Stimulated activated memory B cell treated with anti-CD40 and anti-IgM and Interleukin-4, amounts not matched to agents 10 μg/mL and 1 μg/mL and 100 μg/mL, for 72 hours (primary cell): ENCODE measurements around the gene GIPC3.
A peak's percentile ranks its signal among the peaks of the same experiment; 100 is the strongest.

Source experiments
- ATAC-seq: fragments of 150-1000 bp; cut with Tn5 transposase; 2 replicates; pipeline ENCODE4 v1.10.0; 2021
- H3K27ac Mint-ChIP-seq: one replicate; pipeline ENCODE4 v1.8.0; 2022; ENCODE audit warnings: mild to moderate bottlenecking, mixed read lengths
- H3K27me3 Mint-ChIP-seq: one replicate; pipeline ENCODE4 v1.8.0; 2022; ENCODE audit warnings: mixed read lengths
- H3K36me3 Mint-ChIP-seq: one replicate; pipeline ENCODE4 v1.8.0; 2022; ENCODE audit warnings: mixed read lengths
- H3K4me1 Mint-ChIP-seq: one replicate; pipeline ENCODE4 v1.8.0; 2022; ENCODE audit warnings: mixed read lengths
- H3K4me3 Mint-ChIP-seq: one replicate; pipeline ENCODE4 v1.8.0; 2022; ENCODE audit warnings: mild to moderate bottlenecking, moderate library complexity, mixed read lengths
- H3K9me3 Mint-ChIP-seq: one replicate; pipeline ENCODE4 v1.8.0; 2022; ENCODE audit warnings: mixed read lengths

The GIPC3 gene

GRCh38 chr19:3604987-3605343 is 19.7 kb downstream of the GIPC3 start:
- Mint-ChIP-seq H3K4me1 (peaks cover 15% of the 10 kb centered on the region), H3K27me3 (peaks cover 18% of the 10 kb centered on the region), H3K9me3 (peaks cover 4% of the 10 kb centered on the region), H3K27ac (no peak overlapping the region), H3K4me3 (no peak overlapping the region), H3K36me3 (no peaks in the 10 kb centered on the region)
- ATAC-seq, result peak; percentile 62

- H3K9me3 Mint-ChIP-seq, result peaks cover 4% of the 10 kb centered on the region
- H3K4me3 Mint-ChIP-seq, result no peak overlapping the region
- H3K27me3 Mint-ChIP-seq, result peaks cover 18% of the 10 kb centered on the region
- no peak for ATAC-seq
- H3K27ac Mint-ChIP-seq, result no peak overlapping the region
- H3K36me3 Mint-ChIP-seq, result no peaks in the 10 kb centered on the region
- peaks cover 15% of the 10 kb centered on the region for H3K4me1 Mint-ChIP-seq
Measured at GRCh38 chr19:3605361-3605760, 20.1 kb downstream of the GIPC3 start.

- Mint-ChIP-seq H3K27me3 (peaks cover 18% of the 10 kb centered on the region), H3K4me3 (no peak overlapping the region), H3K9me3 (peaks cover 4% of the 10 kb centered on the region), H3K27ac (no peak overlapping the region), H3K4me1 (peaks cover 15% of the 10 kb centered on the region), H3K36me3 (no peaks in the 10 kb centered on the region)
- ATAC-seq, result no peak
Measured at GRCh38 chr19:3605770-3606169, 20.5 kb downstream of the GIPC3 start.

- Mint-ChIP-seq H3K27me3 (peaks cover 18% of the 10 kb centered on the region), H3K4me1 (peaks cover 15% of the 10 kb centered on the region), H3K9me3 (peaks cover 4% of the 10 kb centered on the region), H3K27ac (no peak overlapping the region), H3K4me3 (no peak overlapping the region), H3K36me3 (no peaks in the 10 kb centered on the region)
- ATAC-seq, result peak; percentile 34
Measured at GRCh38 chr19:3606174-3606689, 21.0 kb downstream of the GIPC3 start.

GRCh38 chr19:3606690-3607289 is 21.5 kb downstream of the GIPC3 start, which contains the start of gene TBXA2R:
Gene TBXA2R, minus strand, starts transcription at chr19:3606875. Its CDS starts 6,241 bp downstream, at chr19:3600634.
- Mint-ChIP-seq H3K27ac (no peak within 1 kb of the TSS), H3K27me3 (peaks cover 18% of the 10 kb centered on the region), H3K36me3 (peaks cover 2% of the 10 kb centered on the region), H3K4me1 (peaks cover 15% of the 10 kb centered on the region), H3K9me3 (peaks cover 4% of the 10 kb centered on the region), H3K4me3 (no peak within 1 kb of the TSS)
- peak; percentile 42 for ATAC-seq

- no peak for ATAC-seq
- Mint-ChIP-seq H3K36me3 (peaks cover 9% of the 10 kb centered on the region), H3K4me3 (no peak overlapping the region), H3K4me1 (peaks cover 15% of the 10 kb centered on the region), H3K9me3 (peaks cover 4% of the 10 kb centered on the region), H3K27ac (no peak overlapping the region), H3K27me3 (peaks cover 18% of the 10 kb centered on the region)
Measured at GRCh38 chr19:3607303-3608078, 22.2 kb downstream of the GIPC3 start.

- peaks cover 18% of the 10 kb centered on the region for H3K27me3 Mint-ChIP-seq
- peaks cover 12% of the 10 kb centered on the region for H3K36me3 Mint-ChIP-seq
- H3K9me3 Mint-ChIP-seq, result peaks cover 4% of the 10 kb centered on the region
- no peak overlapping the region for H3K4me3 Mint-ChIP-seq
- no peak for ATAC-seq
- peaks cover 15% of the 10 kb centered on the region for H3K4me1 Mint-ChIP-seq
- H3K27ac Mint-ChIP-seq, result no peak overlapping the region
Measured at GRCh38 chr19:3608079-3608641, 22.9 kb downstream of the GIPC3 start.

GRCh38 chr19:3608750-3609322 is 23.6 kb downstream of the GIPC3 start:
- Mint-ChIP-seq H3K27ac (no peak overlapping the region), H3K4me1 (peaks cover 15% of the 10 kb centered on the region), H3K27me3 (peaks cover 18% of the 10 kb centered on the region), H3K9me3 (peaks cover 4% of the 10 kb centered on the region), H3K36me3 (peaks cover 16% of the 10 kb centered on the region), H3K4me3 (no peak overlapping the region)
- no peak for ATAC-seq

GRCh38 chr19:3609779-3610719 is 24.8 kb downstream of the GIPC3 start:
- no peak overlapping the region for H3K27ac Mint-ChIP-seq
- H3K9me3 Mint-ChIP-seq, result peaks cover 4% of the 10 kb centered on the region

GRCh38 chr19:3610745-3611717 is 25.8 kb downstream of the GIPC3 start:
- ATAC-seq, result no peak
- Mint-ChIP-seq H3K4me1 (peaks cover 15% of the 10 kb centered on the region), H3K9me3 (peaks cover 4% of the 10 kb centered on the region)

More at GRCh38 chr19:3609779-3610719, 24.8 kb downstream of the GIPC3 start:
- Mint-ChIP-seq H3K36me3 (peaks cover 16% of the 10 kb centered on the region), H3K27me3 (peaks cover 18% of the 10 kb centered on the region), H3K4me3 (no peak overlapping the region), H3K4me1 (peaks cover 15% of the 10 kb centered on the region)
- no peak for ATAC-seq

GRCh38 chr19:3611841-3612240 is 26.6 kb downstream of the GIPC3 start:
- H3K36me3 Mint-ChIP-seq, result peaks cover 22% of the 10 kb centered on the region
- peaks cover 15% of the 10 kb centered on the region for H3K4me1 Mint-ChIP-seq
- H3K4me3 Mint-ChIP-seq, result no peak overlapping the region
- ATAC-seq, result no peak
- peaks cover 17% of the 10 kb centered on the region for H3K27me3 Mint-ChIP-seq
- H3K27ac Mint-ChIP-seq, result no peak overlapping the region
- peaks cover 4% of the 10 kb centered on the region for H3K9me3 Mint-ChIP-seq

More at GRCh38 chr19:3610745-3611717, 25.8 kb downstream of the GIPC3 start:
- no peak overlapping the region for H3K27ac Mint-ChIP-seq
- H3K27me3 Mint-ChIP-seq, result peaks cover 18% of the 10 kb centered on the region
- peaks cover 21% of the 10 kb centered on the region for H3K36me3 Mint-ChIP-seq
- H3K4me3 Mint-ChIP-seq, result no peak overlapping the region

- Mint-ChIP-seq H3K9me3 (peaks cover 4% of the 10 kb centered on the region), H3K4me3 (no peak overlapping the region), H3K4me1 (peaks cover 15% of the 10 kb centered on the region), H3K36me3 (peaks cover 27% of the 10 kb centered on the region), H3K27me3 (peaks cover 12% of the 10 kb centered on the region), H3K27ac (no peak overlapping the region)
- no peak for ATAC-seq
Measured at GRCh38 chr19:3612330-3612729, 27.1 kb downstream of the GIPC3 start.

- Mint-ChIP-seq H3K9me3 (peaks cover 1% of the 10 kb centered on the region), H3K4me3 (no peak overlapping the region), H3K4me1 (peaks cover 14% of the 10 kb centered on the region), H3K27me3 (peaks cover 4% of the 10 kb centered on the region), H3K27ac (no peak overlapping the region), H3K36me3 (peaks cover 31% of the 10 kb centered on the region)
- ATAC-seq, result no peak
Measured at GRCh38 chr19:3612901-3613741, 27.8 kb downstream of the GIPC3 start.
